Ovary (tissue), 9 donors: ENCODE data around the gene SEMA3E. TPM values are rescaled to one million over a fixed set of nuclear protein-coding genes. Genes with fewer than 3 reads are reported as not detected.

Source experiments
- DNase-seq, 5 donors: peaks; one replicate each; pipeline ENCODE4 v3.0.0-alpha.2; 2019 to 2020
- H3K27ac ChIP-seq, 2 donors: fragments of 200-600 bp; one replicate each; pipeline versions ENCODE4 v1.5.1 to v1.8.0; 2019 to 2022
- H3K27me3 ChIP-seq: fragments of 200-600 bp; one replicate; pipeline ENCODE4 v1.8.0; 2022
- H3K36me3 ChIP-seq: fragments of 200-600 bp; sonication (generic); one replicate; pipeline ENCODE4 v1.5.1; 2019
- H3K4me1 ChIP-seq: one replicate; pipeline ENCODE4 v1.8.1; 2013; ENCODE audit warnings: mild to moderate bottlenecking, moderate library complexity; ENCODE audit not compliant: insufficient read depth
- H3K4me3 ChIP-seq: fragments of 200-600 bp; sonication (generic); one replicate; pipeline ENCODE4 v1.5.1; 2017
- H3K9me3 ChIP-seq, 2 donors: fragments of 200-600 bp in 1 of 2; sonication (generic) in 1 of 2; one replicate each; pipeline versions ENCODE4 v1.5.1 to v1.8.1; 2013 to 2019; ENCODE audit warnings: mild to moderate bottlenecking in 1 of 2, moderate library complexity in 1 of 2
- EP300 ChIP-seq: sonication (generic); formaldehyde crosslinking; IDR thresholded peaks from one replicate; pipeline ENCODE4 v1.6.1; 2017; ENCODE audit warnings: antibody characterized with exemption
- POLR2A ChIP-seq: fragments of 450-650 bp; IDR thresholded peaks from one replicate; pipeline ENCODE4 v1.6.1; 2017; ENCODE audit warnings: antibody characterized with exemption, mild to moderate bottlenecking, moderate library complexity
- WGBS, 3 donors: extraction: QIAGEN DNeasy Blood & Tissue Kit in 1 of 3; methylation state at CpG; one replicate each; pipeline versions ENCODE4 v1.1.5 to v1.1.7; 2013 to 2017; 5-methylcytosine and 5-hydroxymethylcytosine counted together
- intact Hi-C, 4 donors: fragments of 100-400 bp; cut with DNase I; formaldehyde crosslinking; loops; one replicate each; pipeline versions ENCODE4 v1.11.0 to v1.15.1; 2022 to 2023
- polyA plus RNA-seq, 2 donors: library from polyadenylated mRNA; stranded (reverse); fragments of 200-250 nt in 1 of 2; fragments of 350-450 nt in 1 of 2; fragmentation: Illumina TruSeq in 1 of 2; extraction: RNeasy Lipid Tissue Mini Kit (QIAGEN cat#74804) in 1 of 2; gene quantifications; one replicate each; pipeline ENCODE4 v1.2.3, GENCODE V29; 2013 to 2014
- total RNA-seq, 7 donors: library from RNA; depleted of rRNA in 2 of 7; stranded (reverse); fragments of >200 nt in 2 of 7; fragmentation: NEBNext Ultra II Directional in 3 of 7; extraction: Animal tissue kit (Norgen Biotek cat#: 25700) in 3 of 7; gene quantifications; one replicate each; pipeline versions ENCODE4 v1.1.0 to v1.2.4, GENCODE V29; 2016 to 2023
- TF ChIP-seq, protein P1 (sequence below), 3 donors: fragments of 450-650 bp in 2 of 3; fragments of 200-600 bp in 1 of 3; IDR thresholded peaks; one replicate each; pipeline versions ENCODE4 v1.5.1 to v1.8.0; 2016 to 2022; ENCODE audit warnings: antibody characterized with exemption in 3 of 3, mild to moderate bottlenecking in 1 of 3
- donor health status: DM: no; HTN: no; CAD: no; lungs with moderate emphysema.
- donor health status: DM: no; HTN: no; CAD: no.
- donor health status: Bipolar disorder and iron deficiency.
- donor health status: DM: yes; HTN: yes; CAD: no.
- donor health status: DM: no; HTN: no; CAD: no.
- donor health status: DM: yes; HTN: yes; CAD: no.

SEMA3E gene
- total and polyA plus RNA-seq, 9 donors, result 0.10 to 2.2 (median 0.42) TPM; not detected in 2

- Histone ChIP-seq H3K27ac (no peak overlapping the region), H3K36me3 (no peaks in the 10 kb centered on the region), H3K27me3 (no peaks in the 10 kb centered on the region), H3K4me1 (no peaks in the 10 kb centered on the region), H3K4me3 (no peak overlapping the region), H3K9me3 (no peaks in the 10 kb centered on the region)
- TF ChIP-seq POLR2A (no peak), EP300 (no peak)
- TF ChIP-seq, protein P1, sequence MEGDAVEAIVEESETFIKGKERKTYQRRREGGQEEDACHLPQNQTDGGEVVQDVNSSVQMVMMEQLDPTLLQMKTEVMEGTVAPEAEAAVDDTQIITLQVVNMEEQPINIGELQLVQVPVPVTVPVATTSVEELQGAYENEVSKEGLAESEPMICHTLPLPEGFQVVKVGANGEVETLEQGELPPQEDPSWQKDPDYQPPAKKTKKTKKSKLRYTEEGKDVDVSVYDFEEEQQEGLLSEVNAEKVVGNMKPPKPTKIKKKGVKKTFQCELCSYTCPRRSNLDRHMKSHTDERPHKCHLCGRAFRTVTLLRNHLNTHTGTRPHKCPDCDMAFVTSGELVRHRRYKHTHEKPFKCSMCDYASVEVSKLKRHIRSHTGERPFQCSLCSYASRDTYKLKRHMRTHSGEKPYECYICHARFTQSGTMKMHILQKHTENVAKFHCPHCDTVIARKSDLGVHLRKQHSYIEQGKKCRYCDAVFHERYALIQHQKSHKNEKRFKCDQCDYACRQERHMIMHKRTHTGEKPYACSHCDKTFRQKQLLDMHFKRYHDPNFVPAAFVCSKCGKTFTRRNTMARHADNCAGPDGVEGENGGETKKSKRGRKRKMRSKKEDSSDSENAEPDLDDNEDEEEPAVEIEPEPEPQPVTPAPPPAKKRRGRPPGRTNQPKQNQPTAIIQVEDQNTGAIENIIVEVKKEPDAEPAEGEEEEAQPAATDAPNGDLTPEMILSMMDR (IDR thresholded peaks at IDR 0.05), result no peak
- WGBS, 3 donors, result 18 to 29% (median 23%) methylated on average over 1 of the region's 1 CpG
- no peak for DNase-seq
- intact Hi-C loops, result no loop called here
Observed at GRCh38 chr7:83586281-83586680, 62.7 kb downstream of the SEMA3E start.

DNA sequence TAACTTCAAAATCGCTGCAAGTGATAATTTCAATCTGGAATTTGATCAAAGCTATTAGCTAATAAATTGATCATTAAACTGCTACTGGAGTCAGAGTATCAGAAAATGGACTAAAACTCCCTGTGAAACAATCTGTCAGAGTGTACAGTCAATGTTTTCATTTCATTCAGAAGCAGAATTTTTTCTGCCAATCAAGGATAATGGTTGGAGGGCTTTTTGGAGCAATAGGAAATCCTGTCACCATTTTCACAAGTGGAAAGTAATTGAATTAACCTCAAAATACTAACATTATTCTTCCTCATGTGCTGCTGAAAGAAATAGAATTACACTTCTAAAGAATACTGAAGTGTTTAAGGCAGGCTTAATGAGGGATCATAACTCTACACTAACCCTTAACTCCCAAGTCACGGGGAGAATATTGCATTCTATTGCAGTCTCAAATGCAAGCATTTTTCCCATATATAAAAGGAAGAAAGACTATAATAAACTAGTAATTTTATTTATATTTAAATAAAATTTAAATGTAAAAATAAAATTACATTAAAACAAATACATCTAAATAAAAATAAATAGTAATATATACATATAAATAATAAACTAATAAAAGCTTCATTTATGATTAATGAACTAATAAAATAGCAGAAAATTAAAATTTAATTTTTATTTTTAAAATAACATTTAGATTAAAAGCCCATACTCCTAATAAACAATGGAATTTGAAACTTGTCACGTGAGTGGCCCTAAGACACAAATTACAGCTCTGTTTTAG is 67.1 kb downstream of the SEMA3E start:
- WGBS, 3 donors, result 80 to 87% (median 82%) methylated on average over 3 of the region's 3 CpGs
- intact Hi-C loops, result no loop called here
- no peak for DNase-seq
- Histone ChIP-seq H3K4me1 (no peaks in the 10 kb centered on the region), H3K27me3 (no peaks in the 10 kb centered on the region), H3K36me3 (no peaks in the 10 kb centered on the region), H3K9me3 (no peaks in the 10 kb centered on the region), H3K27ac (no peak overlapping the region), H3K4me3 (no peak overlapping the region)
- TF ChIP-seq, protein P1 (IDR thresholded peaks at IDR 0.05), result no peak
- TF ChIP-seq POLR2A (no peak), EP300 (no peak)

DNA sequence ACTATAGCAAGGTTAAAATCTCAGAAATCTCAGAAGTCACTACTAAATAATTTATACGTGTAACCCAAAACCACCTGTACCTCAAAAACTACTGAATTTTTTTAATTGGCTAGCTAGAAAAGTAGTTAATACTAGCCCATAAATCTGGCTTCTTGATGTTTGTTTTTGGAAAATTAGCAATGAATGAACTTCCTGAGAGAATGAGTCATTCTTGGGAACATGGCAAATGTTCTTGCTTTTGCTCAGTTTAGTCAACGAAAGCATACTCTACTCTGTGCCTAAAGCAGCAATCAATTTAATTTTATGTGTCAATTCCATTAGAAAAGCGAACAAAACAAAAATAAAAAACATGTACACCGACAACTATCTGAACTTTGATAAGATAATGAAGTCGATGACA is 69.2 kb downstream of the SEMA3E start:
- Histone ChIP-seq H3K4me1 (no peaks in the 10 kb centered on the region), H3K27ac (no peak overlapping the region), H3K9me3 (no peaks in the 10 kb centered on the region), H3K4me3 (no peak overlapping the region), H3K27me3 (no peaks in the 10 kb centered on the region), H3K36me3 (no peaks in the 10 kb centered on the region)
- no peak for DNase-seq
- intact Hi-C loops, result no loop called here
- TF ChIP-seq POLR2A (no peak), EP300 (no peak)
- TF ChIP-seq, protein P1 (IDR thresholded peaks at IDR 0.05), result no peak
- WGBS, 3 donors, result 57 to 69% (median 62%) methylated on average over 5 of the region's 5 CpGs

- no peak for TF ChIP-seq POLR2A
- no peak for TF ChIP-seq EP300
- TF ChIP-seq, protein P1 (IDR thresholded peaks at IDR 0.05), result no peak
- Histone ChIP-seq H3K27me3 (no peaks in the 10 kb centered on the region), H3K36me3 (no peaks in the 10 kb centered on the region), H3K27ac (no peak overlapping the region), H3K4me1 (no peaks in the 10 kb centered on the region), H3K4me3 (no peak overlapping the region), H3K9me3 (no peaks in the 10 kb centered on the region)
- 20 to 44% (median 24%) methylated on average over 3 of the region's 3 CpGs for WGBS, 3 donors
- intact Hi-C loops, result no loop called here
- DNase-seq, result no peak
Observed at GRCh38 chr7:83575436-83575835, 73.5 kb downstream of the SEMA3E start.
